GM19468 (cell line): ENCODE data around the gene ZW10.
"Not testable (repeated sequence)": the region's sequence is repeated elsewhere in the genome, so short reads cannot be mapped to it uniquely, and the experiment has no call there.

ENCODE experiments used
- ATAC-seq: cut with Tn5 transposase; IDR thresholded peaks from one replicate; pipeline ENCODE4 v1.9.1; 2021; ENCODE audit warnings: mild to moderate bottlenecking, moderate library complexity, moderate number of reproducible peaks; ENCODE audit not compliant: unreplicated experiment; ENCODE audit errors: extremely low read depth

The ZW10 gene

DNA sequence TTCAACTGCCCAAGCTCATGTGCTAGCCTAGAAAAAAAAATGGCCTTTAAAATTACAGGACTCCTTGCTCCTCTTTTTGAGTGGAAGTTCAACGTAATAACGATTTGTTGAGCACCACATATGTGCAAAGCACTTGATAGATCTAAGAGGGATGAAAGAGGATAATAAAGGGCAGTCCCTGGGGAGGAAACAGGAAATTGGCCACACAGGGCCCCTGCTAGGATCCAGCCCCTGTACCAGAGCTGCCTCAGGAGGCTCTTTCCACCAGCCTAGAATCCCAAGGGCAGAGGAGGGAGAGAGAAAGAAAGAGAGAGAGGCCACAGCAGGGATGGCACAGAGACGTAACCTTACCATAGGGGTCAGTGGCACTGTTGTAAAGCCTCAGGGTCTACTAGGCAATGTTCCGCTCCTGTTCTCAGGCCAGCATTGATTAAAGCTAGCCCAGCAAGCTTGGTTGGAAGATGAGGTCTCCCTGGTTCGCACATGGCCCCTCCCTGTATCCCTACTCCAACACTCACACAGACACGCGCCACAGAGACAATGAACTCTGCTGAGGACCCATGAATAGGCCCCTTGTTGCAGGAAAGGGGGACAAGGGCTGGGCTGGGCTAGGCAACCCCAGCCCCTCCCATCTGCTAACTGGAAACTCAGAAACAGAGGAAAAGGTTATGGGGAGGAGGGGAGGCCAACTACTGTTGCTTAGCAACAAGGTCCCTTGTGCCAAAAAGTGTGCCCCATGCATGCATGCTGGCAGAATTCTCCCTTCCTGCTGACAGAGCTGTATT is 67.4 kb downstream of the ZW10 start, which contains the start of gene TMPRSS5:
TSS of gene TMPRSS5 (minus strand) at position 438 of the 785 bp plus-strand sequence. CDS start at position 354, 84 bp downstream.
- no peak for ATAC-seq

DNA sequence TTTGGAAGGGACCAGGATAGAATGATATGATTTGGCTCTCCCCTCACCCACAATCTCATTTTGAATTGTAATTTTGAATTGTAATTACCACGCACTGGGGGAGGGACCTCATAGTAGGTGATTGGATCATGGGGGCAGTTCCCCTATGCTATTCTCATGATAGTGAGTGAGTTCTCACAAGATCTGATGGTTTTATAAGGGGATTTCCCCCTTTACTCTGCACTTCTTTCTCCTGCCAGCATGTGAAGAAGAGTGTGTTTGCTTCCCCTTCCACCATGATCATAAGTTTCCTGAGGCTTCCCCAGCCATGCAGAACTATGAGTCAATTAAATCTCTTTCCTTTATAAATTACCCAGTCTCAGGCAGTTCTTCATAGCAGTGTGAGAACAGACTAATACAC is 69.9 kb downstream of the ZW10 start:
- not testable (repeated sequence) for ATAC-seq

DNA sequence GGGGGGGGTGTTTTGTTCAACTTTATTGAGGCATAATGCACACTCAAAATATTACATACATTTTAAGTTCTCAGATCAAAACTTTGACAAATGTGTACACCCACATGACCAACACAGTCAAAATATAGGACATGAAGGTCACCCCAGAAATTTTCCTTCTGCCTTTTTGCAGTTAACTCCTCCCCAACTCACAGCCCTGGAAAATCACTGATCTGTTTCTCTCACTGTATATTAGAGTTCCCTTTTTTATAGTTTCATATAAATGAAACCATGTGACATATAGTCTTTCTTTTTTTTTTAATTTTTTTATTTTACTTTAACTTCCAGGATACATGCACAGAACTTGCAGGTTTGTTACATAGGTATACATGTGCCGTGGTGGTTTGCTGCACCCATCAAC is 72.0 kb downstream of the ZW10 start:
- no peak for ATAC-seq

DNA sequence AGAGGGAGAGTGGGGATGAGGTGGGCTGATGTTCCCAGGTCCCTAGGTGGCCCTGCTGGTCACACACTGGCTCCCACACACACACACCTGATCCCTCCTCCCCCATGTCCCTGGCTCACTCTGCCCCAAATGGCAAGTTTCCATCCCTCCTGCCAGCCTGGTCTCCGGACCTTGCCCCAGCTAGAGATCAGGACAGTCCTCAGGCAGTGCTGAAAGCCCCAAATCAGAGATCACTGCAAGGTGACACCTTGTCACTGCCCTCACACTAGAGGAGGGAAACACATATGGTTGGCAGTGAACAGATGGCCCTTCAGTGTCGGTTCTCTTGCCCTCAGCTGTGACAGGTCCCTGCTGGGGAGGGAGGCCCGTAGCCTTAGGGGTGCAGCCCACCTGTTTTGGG is 75.0 kb downstream of the ZW10 start:
- ATAC-seq, result no peak

DNA sequence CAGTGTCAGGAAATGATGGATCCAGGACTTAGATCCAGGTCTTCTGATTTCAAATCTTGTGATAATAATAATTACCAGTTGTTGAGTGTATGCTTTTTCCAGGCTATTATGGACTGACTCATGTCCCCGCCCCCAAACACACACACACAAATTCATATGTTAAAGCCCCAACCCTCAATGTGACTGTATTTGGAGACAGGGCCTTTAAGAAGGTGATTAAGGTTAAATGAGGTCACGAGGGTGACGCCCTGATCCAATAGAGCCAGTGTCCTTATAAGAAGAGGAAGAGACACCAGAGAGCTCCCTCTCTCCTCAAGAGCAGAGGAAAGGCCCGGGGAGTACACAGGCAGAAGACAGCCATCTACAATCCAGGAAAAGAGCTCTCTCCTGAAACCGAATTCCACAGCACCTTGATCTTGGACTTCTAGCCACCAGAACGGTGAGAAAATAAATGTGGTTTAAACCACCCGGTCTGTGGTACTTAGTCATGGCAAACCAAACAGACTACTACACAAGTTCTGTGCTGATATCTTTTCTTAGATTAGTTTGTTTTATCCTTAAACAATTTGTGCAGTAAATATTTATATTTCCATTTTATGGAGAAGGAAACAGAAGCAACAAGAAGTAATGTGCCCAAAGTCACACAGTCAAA is 75.6 kb downstream of the ZW10 start:
- no peak for ATAC-seq

DNA sequence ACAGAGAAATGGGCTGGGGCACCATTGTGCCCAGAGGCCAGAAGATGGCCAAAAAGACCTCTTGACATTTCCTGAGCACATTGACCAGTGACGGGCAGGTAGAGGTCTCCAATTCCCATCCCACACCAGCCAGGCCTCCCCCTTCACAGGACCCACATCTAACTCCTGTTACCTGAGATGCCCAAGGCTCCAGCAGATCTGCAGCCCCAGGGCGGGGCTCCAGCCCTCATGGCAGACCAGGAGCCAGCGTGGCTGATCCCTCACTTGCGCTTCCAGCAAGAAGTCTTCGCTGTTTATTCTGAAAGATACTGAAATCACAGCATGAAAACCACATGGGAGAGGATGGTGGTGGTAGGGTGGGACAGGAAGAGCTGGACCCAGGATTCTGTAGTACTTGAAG is 76.4 kb downstream of the ZW10 start:
- no peak for ATAC-seq

DNA sequence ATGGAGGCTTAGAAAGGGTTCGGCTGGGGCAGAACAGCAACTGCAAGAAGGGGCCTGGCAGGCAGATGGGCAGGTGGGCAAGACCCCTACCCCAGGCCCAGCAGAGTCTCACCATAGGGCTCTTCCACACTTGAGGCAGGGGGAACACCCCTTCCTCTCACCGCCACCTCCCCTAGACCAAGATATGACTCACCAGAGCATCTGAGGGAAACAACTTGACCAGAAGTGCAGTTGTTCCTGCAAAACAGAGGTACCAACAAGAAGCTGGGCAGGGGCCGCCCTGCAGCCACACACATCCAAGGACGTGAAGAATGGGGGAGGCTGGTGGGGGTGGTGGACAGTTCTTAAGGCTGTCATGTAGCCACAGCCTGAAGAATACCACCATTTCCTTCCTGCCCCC is 78.3 kb downstream of the ZW10 start:
- ATAC-seq, result no peak

DNA sequence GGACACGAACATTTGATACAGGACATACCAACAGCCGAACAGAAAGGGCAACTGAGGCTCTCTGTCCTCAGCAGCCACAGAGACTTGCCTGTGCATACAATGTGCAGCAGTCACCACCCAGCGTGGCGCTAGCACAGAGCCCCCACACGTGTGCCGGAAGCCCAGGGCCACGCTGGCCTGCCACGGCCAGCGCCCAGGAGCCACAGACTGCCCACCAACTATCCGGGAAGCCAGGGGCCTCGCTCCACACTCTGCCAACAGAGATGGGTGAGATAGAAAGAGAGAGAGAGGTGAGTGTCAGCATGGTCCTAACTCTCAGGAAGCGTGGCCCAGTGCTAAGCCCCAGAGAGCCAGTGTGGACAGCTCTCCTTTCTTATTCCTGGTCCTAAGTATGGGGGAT is 79.1 kb downstream of the ZW10 start:
- no peak for ATAC-seq

DNA sequence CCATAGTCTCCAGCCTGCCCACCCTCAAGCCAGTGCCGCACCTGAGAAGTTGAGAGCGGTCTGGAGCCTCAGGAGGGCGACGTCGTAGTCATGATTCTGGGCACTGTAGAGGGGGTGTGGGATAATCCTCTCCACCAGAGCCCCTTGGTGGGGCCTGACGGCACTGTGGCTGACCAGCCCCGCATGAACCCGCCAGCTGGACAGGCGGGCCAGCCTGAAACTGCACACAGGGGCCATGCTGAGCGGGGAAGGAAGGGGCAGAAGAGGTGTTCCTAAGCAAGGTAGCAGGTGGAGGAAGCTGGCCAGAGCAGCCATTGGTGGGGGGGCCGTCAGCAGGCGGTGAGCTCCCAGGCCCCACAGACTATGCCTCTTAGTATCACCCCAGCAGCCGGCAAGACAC is 80.5 kb downstream of the ZW10 start:
- no peak for ATAC-seq

DNA sequence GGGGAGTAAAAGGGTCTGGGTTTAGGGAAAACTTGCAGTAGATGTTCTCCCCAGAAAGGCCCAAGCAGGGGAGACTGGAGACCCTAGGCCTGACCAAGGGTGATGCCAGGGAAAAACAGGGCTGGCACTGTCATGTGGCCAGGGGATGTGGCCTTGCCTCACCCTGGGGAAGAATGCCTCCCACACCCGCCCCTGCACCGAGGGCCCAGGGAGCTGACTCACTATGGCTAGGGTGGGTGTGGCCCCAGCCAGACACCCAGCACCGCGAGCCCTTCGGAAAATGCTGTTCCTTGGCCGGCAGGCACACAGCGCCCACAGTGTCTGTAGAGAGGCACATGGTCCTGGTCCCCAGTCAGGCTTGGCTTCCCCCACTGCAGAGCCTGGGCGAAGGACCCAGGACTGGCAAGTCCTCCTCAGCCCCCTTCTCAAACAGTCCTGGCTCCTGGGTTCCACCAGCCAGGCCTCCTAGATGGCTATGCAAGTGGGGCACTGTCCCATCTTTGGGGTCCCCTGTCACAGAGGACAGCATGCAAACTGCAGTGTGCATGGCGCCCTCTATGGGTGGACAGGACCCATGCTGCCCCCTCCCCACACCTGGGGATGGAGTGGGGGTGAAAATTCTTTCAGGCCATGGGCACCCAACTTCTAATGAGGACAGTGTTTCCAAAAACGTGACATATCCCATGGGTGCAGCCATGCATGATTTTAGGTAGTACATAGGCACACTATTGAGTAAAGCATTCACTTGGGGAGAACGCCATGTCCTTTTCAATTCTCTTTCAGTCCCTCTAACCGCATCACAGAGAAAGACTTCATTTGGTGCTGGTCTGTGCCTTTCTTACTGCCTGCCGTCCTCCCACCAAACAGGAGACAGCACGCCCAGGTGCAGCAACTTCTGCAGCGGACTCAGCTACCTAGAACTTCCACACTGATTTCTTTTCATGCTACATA is 82.6 kb downstream of the ZW10 start:
- ATAC-seq, result no peak

DNA sequence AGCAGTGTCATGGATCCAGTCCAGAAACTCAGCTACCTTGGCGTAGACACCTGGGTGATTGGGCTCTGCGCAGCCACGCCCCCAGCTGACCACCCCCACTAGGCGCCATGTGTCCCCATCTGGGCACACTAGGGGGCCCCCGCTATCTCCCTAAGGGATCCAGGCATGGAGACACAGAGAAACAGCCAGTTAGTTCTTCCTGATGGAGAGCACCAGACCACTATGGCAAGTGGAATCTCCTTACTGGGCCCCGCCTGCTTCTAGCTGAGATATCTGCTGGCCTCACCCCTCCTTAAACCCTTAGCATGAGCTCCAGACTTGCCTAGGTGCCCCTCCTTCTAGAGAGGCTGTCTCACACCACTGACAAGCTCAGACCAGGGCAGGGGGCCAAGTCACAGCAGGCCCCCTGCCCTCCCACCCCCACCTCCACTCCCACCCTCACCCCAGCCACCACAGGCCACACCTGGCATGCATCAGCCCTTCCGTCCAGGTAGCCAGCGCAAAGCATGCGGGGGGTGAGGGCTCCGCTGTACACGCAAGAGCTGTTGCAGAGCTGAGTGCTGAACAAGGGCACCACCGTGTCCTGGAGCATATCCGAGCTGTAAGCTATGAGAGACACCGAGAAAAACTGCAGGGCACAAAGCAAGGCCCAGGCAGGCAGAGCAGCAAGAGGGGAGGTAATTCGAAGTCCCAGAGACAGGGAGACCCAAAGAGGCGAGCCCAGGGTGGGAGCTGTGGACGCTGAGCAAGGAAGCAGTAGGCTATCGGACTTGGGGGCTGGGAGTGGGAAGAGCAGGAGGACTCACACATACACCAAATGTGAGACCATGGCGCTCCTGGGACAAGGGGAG is 83.5 kb downstream of the ZW10 start:
- no peak for ATAC-seq

DNA sequence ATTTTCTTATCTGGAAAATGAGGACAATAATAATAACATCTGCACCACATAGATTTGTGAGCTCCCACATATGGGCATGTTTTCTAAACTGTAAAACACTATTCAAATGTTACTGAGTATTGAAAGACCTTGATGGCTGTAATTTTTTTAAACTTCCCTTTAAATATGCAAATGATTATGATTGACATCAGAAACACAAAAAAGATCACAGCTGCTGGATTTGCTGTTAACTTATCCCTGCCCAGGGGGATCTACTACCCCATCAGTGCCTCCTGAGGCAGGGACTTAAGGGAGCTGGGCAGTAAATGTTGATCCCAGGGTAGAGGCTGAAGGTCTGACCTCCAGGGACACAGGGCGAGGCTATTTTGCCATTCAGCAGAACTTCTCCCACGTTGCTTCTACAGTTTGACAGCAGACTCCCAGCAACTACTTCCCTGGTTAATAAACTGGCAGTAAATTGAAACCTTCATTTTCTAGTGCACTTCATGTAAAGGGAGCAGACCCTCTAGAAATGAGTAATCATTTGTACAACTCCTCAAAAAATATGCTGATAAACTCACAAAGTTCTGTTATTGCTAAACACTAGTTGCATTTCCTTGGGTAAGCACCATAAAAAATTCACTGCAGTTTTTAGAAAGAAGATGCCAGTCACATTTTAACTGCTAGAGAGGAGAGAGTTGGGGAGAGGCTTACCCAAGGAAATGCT is 87.7 kb downstream of the ZW10 start:
- ATAC-seq, result no peak

DNA sequence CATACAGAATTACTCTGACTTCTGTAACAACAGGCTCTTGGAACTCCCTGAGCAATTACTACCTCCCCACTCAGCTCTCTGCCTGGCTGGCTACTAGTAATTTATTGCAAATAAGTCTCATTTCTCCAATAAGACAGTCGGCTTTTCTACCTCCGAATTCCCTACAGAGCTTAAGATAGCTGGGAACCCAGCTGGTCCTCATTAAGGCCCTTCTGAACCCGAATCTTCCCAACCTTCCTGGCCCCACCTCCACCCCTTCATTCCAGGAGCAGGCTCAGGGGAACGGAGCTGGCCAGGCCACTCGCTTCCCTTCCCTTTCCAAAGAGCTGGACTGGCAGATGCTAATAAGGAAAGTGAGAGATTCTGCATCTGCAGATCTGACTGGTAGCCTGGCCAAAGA is 89.0 kb downstream of the ZW10 start:
- no peak for ATAC-seq

DNA sequence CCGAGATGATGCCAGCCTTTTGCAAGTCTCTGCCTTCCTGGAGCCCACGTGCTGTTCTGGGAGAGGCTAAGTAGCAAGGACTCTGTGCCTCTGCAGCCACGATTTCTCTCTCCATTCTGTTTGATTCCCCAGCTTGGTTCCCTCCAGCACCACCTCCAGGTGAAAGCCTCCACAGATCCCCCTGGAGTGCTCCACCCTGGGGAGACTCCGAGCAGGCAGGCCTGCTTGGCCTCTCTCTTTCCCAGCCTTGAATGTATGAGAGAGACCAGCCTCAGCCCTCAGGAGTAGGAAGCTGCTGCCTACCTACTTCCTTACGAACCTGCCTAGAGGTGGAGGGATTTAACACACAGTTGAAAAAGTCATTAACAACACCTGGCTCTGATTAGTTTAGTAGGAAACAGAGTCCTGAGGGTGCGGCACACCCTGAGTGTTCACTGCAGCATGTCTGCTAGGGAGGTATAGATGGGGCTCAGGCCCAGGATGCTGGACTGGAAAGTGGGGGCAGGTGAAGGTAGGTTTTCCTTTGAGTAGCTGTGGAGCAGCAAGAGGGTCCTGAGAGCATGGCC is 89.9 kb downstream of the ZW10 start:
- no peak for ATAC-seq
